HUES64 (cell line): ENCODE results near the gene GYG2.

ENCODE experiments used
- H3K27ac ChIP-seq: 2 replicates; pipeline ENCODE4 v1.7.0; 2013; ENCODE audit warnings: low read depth, low read length, inconsistent platforms
- H3K27me3 ChIP-seq: 2 replicates; pipeline ENCODE4 v1.6.1; 2013; ENCODE audit warnings: mild to moderate bottlenecking, low read length; ENCODE audit not compliant: insufficient read depth
- H3K36me3 ChIP-seq: 2 replicates; pipeline ENCODE4 v1.6.1; 2013; ENCODE audit warnings: mild to moderate bottlenecking, low read length; ENCODE audit not compliant: insufficient read depth
- H3K4me1 ChIP-seq: 2 replicates; pipeline ENCODE4 v1.6.1; 2013; ENCODE audit warnings: mild to moderate bottlenecking, low read length, moderate library complexity; ENCODE audit not compliant: insufficient read depth
- H3K4me3 ChIP-seq: 2 replicates; pipeline ENCODE4 v1.5.1; 2013; ENCODE audit warnings: mild to moderate bottlenecking, low read length, moderate library complexity
- H3K9ac ChIP-seq: 2 replicates; pipeline ENCODE4 v1.6.1; 2013; ENCODE audit warnings: mild to moderate bottlenecking, low read depth, low read length
- H3K9me3 ChIP-seq: 2 replicates; pipeline ENCODE4 v1.6.1; 2013; ENCODE audit warnings: low read depth, low read length; ENCODE audit not compliant: insufficient read depth
- WGBS: fragments of 150-250, 120-280 bp; methylation state at CpG from one replicate; pipeline ENCODE4 v1.1.7; 2013; ENCODE audit warnings: missing lambda C conversion rate; 5-methylcytosine and 5-hydroxymethylcytosine counted together

The GYG2 gene

GRCh38 chrX:2841537-2841936, 12.8 kb downstream of the GYG2 start:
- 91% methylated on average over 8 of the region's 9 CpGs for WGBS
- Histone ChIP-seq H3K27ac (no peak overlapping the region), H3K4me1 (no peaks in the 10 kb centered on the region), H3K9me3 (no peaks in the 10 kb centered on the region), H3K27me3 (no peaks in the 10 kb centered on the region), H3K9ac (no peak overlapping the region), H3K36me3 (peaks cover 24% of the 10 kb centered on the region), H3K4me3 (no peak overlapping the region)

GRCh38 chrX:2846992-2847391, 18.3 kb downstream of the GYG2 start:
- no peaks in the 10 kb centered on the region for H3K9me3 ChIP-seq
- H3K27me3 ChIP-seq = no peaks in the 10 kb centered on the region
- H3K4me3 ChIP-seq = no peak overlapping the region
- H3K27ac ChIP-seq = no peak overlapping the region
- peaks cover 8% of the 10 kb centered on the region for H3K36me3 ChIP-seq
- peaks cover 10% of the 10 kb centered on the region; the same call in 1 of the 2 replicates for H3K4me1 ChIP-seq
- no peak overlapping the region for H3K9ac ChIP-seq

- H3K4me3 ChIP-seq = no peak overlapping the region
- H3K4me1 ChIP-seq = peaks cover 10% of the 10 kb centered on the region; the same call in 1 of the 2 replicates
- H3K36me3 ChIP-seq = peaks cover 12% of the 10 kb centered on the region
- peak overlapping the region; percentile 67 for H3K27ac ChIP-seq
- no peaks in the 10 kb centered on the region for H3K27me3 ChIP-seq
- WGBS = 68% methylated on average over 6 of the region's 9 CpGs
- H3K9me3 ChIP-seq = no peaks in the 10 kb centered on the region
- H3K9ac ChIP-seq = peak overlapping the region; percentile 40; the same call in 1 of the 2 replicates
Measured at GRCh38 chrX:2848871-2849301, 20.2 kb downstream of the GYG2 start.

- peaks cover 59% of the 10 kb centered on the region for H3K36me3 ChIP-seq
- H3K27ac ChIP-seq = no peak overlapping the region
- 98% methylated on average over 21 of the region's 21 CpGs for WGBS
- no peaks in the 10 kb centered on the region for H3K27me3 ChIP-seq
- no peaks in the 10 kb centered on the region for H3K4me1 ChIP-seq
- no peak overlapping the region for H3K4me3 ChIP-seq
- no peak overlapping the region for H3K9ac ChIP-seq
- no peaks in the 10 kb centered on the region for H3K9me3 ChIP-seq
Measured at GRCh38 chrX:2854918-2855317, 26.2 kb downstream of the GYG2 start.

- WGBS = 94% methylated on average over 2 of the region's 2 CpGs
- no peaks in the 10 kb centered on the region for H3K27me3 ChIP-seq
- peaks cover 64% of the 10 kb centered on the region for H3K36me3 ChIP-seq
- H3K4me3 ChIP-seq = no peak overlapping the region
- no peaks in the 10 kb centered on the region for H3K4me1 ChIP-seq
- H3K9ac ChIP-seq = no peak overlapping the region
- H3K27ac ChIP-seq = no peak overlapping the region
- no peaks in the 10 kb centered on the region for H3K9me3 ChIP-seq
Measured at GRCh38 chrX:2855761-2856160, 27.0 kb downstream of the GYG2 start.

- Histone ChIP-seq H3K27me3 (no peaks in the 10 kb centered on the region), H3K9ac (no peak overlapping the region), H3K27ac (no peak overlapping the region), H3K4me3 (no peak overlapping the region), H3K9me3 (no peaks in the 10 kb centered on the region), H3K4me1 (no peaks in the 10 kb centered on the region), H3K36me3 (peaks cover 82% of the 10 kb centered on the region)
- WGBS = 94% methylated on average over 2 of the region's 3 CpGs
Measured at GRCh38 chrX:2857566-2857965, 28.8 kb downstream of the GYG2 start.

GRCh38 chrX:2859197-2859797, 30.6 kb downstream of the GYG2 start:
- Histone ChIP-seq H3K27me3 (no peaks in the 10 kb centered on the region), H3K9ac (no peak overlapping the region), H3K4me1 (no peaks in the 10 kb centered on the region), H3K27ac (no peak overlapping the region), H3K36me3 (peaks cover 83% of the 10 kb centered on the region), H3K9me3 (no peaks in the 10 kb centered on the region), H3K4me3 (no peak overlapping the region)
- no CpG with 5 or more reads among the region's 1 CpG for WGBS

- H3K9ac ChIP-seq = no peak overlapping the region
- no peaks in the 10 kb centered on the region for H3K27me3 ChIP-seq
- no peak overlapping the region for H3K27ac ChIP-seq
- H3K9me3 ChIP-seq = no peaks in the 10 kb centered on the region
- 97% methylated on average over 9 of the region's 9 CpGs for WGBS
- no peaks in the 10 kb centered on the region for H3K4me1 ChIP-seq
- H3K4me3 ChIP-seq = no peak overlapping the region
- peaks cover 70% of the 10 kb centered on the region for H3K36me3 ChIP-seq
Measured at GRCh38 chrX:2862404-2862803, 33.7 kb downstream of the GYG2 start.

- no peaks in the 10 kb centered on the region for H3K27me3 ChIP-seq
- no peaks in the 10 kb centered on the region for H3K9me3 ChIP-seq
- H3K4me1 ChIP-seq = no peaks in the 10 kb centered on the region
- WGBS = 70% methylated on average over 6 of the region's 6 CpGs
- H3K4me3 ChIP-seq = no peak overlapping the region
- H3K27ac ChIP-seq = 0 out of 2 replicates have a peak overlapping the region, but pooled peaks have one; percentile 18
- no peak overlapping the region for H3K9ac ChIP-seq
- H3K36me3 ChIP-seq = peaks cover 62% of the 10 kb centered on the region
Measured at GRCh38 chrX:2863646-2864045, 34.9 kb downstream of the GYG2 start.

GRCh38 chrX:2867206-2867605, 38.5 kb downstream of the GYG2 start:
- no peak overlapping the region for H3K27ac ChIP-seq
- 91% methylated on average over 7 of the region's 7 CpGs for WGBS

GRCh38 chrX:2870650-2871049, 41.9 kb downstream of the GYG2 start:
- Histone ChIP-seq H3K27me3 (no peaks in the 10 kb centered on the region), H3K9me3 (no peaks in the 10 kb centered on the region), H3K9ac (no peak overlapping the region), H3K4me3 (no peak overlapping the region), H3K36me3 (peaks cover 15% of the 10 kb centered on the region; the same call in 1 of the 2 replicates), H3K27ac (no peak overlapping the region), H3K4me1 (no peaks in the 10 kb centered on the region)

More at GRCh38 chrX:2867206-2867605, 38.5 kb downstream of the GYG2 start:
- no peaks in the 10 kb centered on the region for H3K27me3 ChIP-seq
- H3K4me1 ChIP-seq = no peaks in the 10 kb centered on the region
- no peaks in the 10 kb centered on the region for H3K9me3 ChIP-seq
- peaks cover 36% of the 10 kb centered on the region for H3K36me3 ChIP-seq
- H3K4me3 ChIP-seq = no peak overlapping the region
- H3K9ac ChIP-seq = no peak overlapping the region

GRCh38 chrX:2871831-2872230, 43.1 kb downstream of the GYG2 start:
- 75% methylated on average over 2 of the region's 2 CpGs for WGBS
- H3K9me3 ChIP-seq = no peaks in the 10 kb centered on the region

More at GRCh38 chrX:2871831-2872230, 43.1 kb downstream of the GYG2 start:
- H3K27ac ChIP-seq = no peak overlapping the region
- no peaks in the 10 kb centered on the region for H3K4me1 ChIP-seq
- peaks cover 10% of the 10 kb centered on the region; the same call in 1 of the 2 replicates for H3K36me3 ChIP-seq
- no peaks in the 10 kb centered on the region for H3K27me3 ChIP-seq
- H3K9ac ChIP-seq = no peak overlapping the region
- H3K4me3 ChIP-seq = no peak overlapping the region
